Erythroblast (primary cell): ENCODE measurements around the gene C22orf23.

ENCODE experiments used
- GATA1 ChIP-seq: IDR thresholded peaks from 2 replicates; pipeline ENCODE4 v1.6.1; 2011; ENCODE audit warnings: low read depth, mild to moderate bottlenecking, control low read depth, low read length, moderate library complexity
- POLR2A ChIP-seq: IDR thresholded peaks from 2 replicates; pipeline ENCODE4 v1.6.1; 2011; ENCODE audit warnings: mild to moderate bottlenecking, low read length

- TF ChIP-seq POLR2A: peak; percentile 73
- no peak for TF ChIP-seq GATA1
Measured at GRCh38 chr22:37953437-37954179, at the start of gene C22orf23, which contains the start of gene POLR2F.
